ENCODE measurements around the gene RAVER1.
A peak's percentile ranks its signal among the peaks of the same experiment; 100 is the strongest.

GRCh38 chr19:10288662-10289166 is 44.6 kb downstream of the RAVER1 start:
- no peak for TF ChIP-seq GATA3 (IDR thresholded peaks at IDR 0.05; ENCODE audit: low read depth, low read length)
- peak; percentile 63 for TF ChIP-seq GATA2 (IDR thresholded peaks at IDR 0.05; ENCODE audit: low read depth, low read length)
